GM12878 (cell line): ENCODE data around the gene TJAP1. TPM values are rescaled to one million over a fixed set of nuclear protein-coding genes. Genes with fewer than 3 reads are reported as not detected.

Experiments used
- ATAC-seq: fragments of 200-7000 bp; cut with Tn5 transposase; 3 replicates; pipeline ENCODE4 v1.9.1; 2020; ENCODE audit warnings: mild to moderate bottlenecking, moderate library complexity
- BruUV-seq: library from RNA; stranded (reverse); fragments of 400-500 nt; replicated peaks from 2 replicates; lab custom pipeline; 2021; lab: Mats Ljungman, UMichigan
- CTCF ChIA-PET: fragments of 300-600 bp; sonication (Branson Sonifier 250); formaldehyde crosslinking; extraction: SDS; loops from one replicate; lab custom pipeline; 2021; ENCODE audit warnings: inconsistent platforms; lab: Yijun Ruan, JAX
- POLR2A ChIA-PET: fragments of 350-600 bp; formaldehyde crosslinking; extraction: SDS; loops from one replicate; lab custom pipeline; 2021; ENCODE audit warnings: inconsistent platforms; lab: Charles Lee
- RAD21 ChIA-PET: fragments of 300-600 bp; sonication (Branson Sonifier 250); formaldehyde crosslinking; loops from one replicate; lab custom pipeline; 2023; ENCODE audit warnings: antibody characterized with exemption; ENCODE audit not compliant: unreplicated experiment; lab: Charles Lee
- SMC1A ChIA-PET: fragments of 300-600 bp; sonication (Branson Sonifier 250); formaldehyde crosslinking; loops from one replicate; lab custom pipeline; 2023; ENCODE audit not compliant: unreplicated experiment, uncharacterized antibody; lab: Charles Lee
- DNase-seq: peaks from one replicate; pipeline ENCODE4 v3.0.0-alpha.2; 2011; ENCODE audit warnings: low read depth, low spot score
- FAIRE-seq: peaks from 3 replicates; lab custom pipeline; 2011; peaks lifted over from hg19 to GRCh38; lab: Jason Lieb, UNC
- H2AFZ ChIP-seq: 2 replicates; pipeline ENCODE4 v1.6.0; 2011; ENCODE audit warnings: low read depth, low read length, control low read depth; ENCODE audit not compliant: control insufficient read depth
- H3K27ac ChIP-seq: 2 replicates; pipeline ENCODE4 v1.5.1; 2011; ENCODE audit warnings: control low read depth; ENCODE audit not compliant: control insufficient read depth, insufficient read depth
- H3K27me3 ChIP-seq, 2 experiments: replicated peaks in 1 of 2; 2 replicates each; pipeline versions ENCODE4 v1.6.0 to v1.6.1; 2011; ENCODE audit warnings: low read length in 1 of 2; ENCODE audit not compliant: control insufficient read depth in 2 of 2, insufficient read depth in 2 of 2
- H3K36me3 ChIP-seq, 2 experiments: 2 replicates each; pipeline ENCODE4 v1.5.1; 2011; ENCODE audit warnings: low read length in 1 of 2; ENCODE audit not compliant: control insufficient read depth in 2 of 2, insufficient read depth in 2 of 2
- H3K4me1 ChIP-seq: 2 replicates; pipeline ENCODE4 v1.6.1; 2011; ENCODE audit warnings: mild to moderate bottlenecking, low read length, moderate library complexity, mixed read lengths; ENCODE audit not compliant: control insufficient read depth, insufficient read depth
- H3K4me2 ChIP-seq: 2 replicates; pipeline ENCODE4 v1.6.0; 2011; ENCODE audit warnings: control low read depth; ENCODE audit not compliant: control insufficient read depth, insufficient read depth
- H3K4me3 ChIP-seq: fragments of 200-600 bp; sonication (generic); 2 replicates; pipeline ENCODE4 v1.5.1; 2016
- H3K79me2 ChIP-seq: 2 replicates; pipeline ENCODE4 v1.6.0; 2011; ENCODE audit warnings: low read length; ENCODE audit not compliant: control insufficient read depth, insufficient read depth
- H3K9ac ChIP-seq: 2 replicates; pipeline ENCODE4 v1.8.0; 2011; ENCODE audit warnings: low read length, control low read depth, mixed read lengths; ENCODE audit not compliant: control insufficient read depth, insufficient read depth
- H3K9me3 ChIP-seq: replicated peaks from 3 replicates; pipeline ENCODE4 v1.5.1; 2011; ENCODE audit warnings: mild to moderate bottlenecking, low read length; ENCODE audit not compliant: control insufficient read depth, insufficient read depth
- H4K20me1 ChIP-seq: 2 replicates; pipeline ENCODE4 v1.6.0; 2011; ENCODE audit not compliant: control insufficient read depth, insufficient read depth
- BCL3 ChIP-seq: IDR thresholded peaks from 2 replicates; pipeline ENCODE4 v1.6.1; 2011; ENCODE audit warnings: borderline replicate concordance, low read depth, mild to moderate bottlenecking, moderate library complexity, low read length; ENCODE audit not compliant: insufficient read depth, poor library complexity, severe bottlenecking
- CBX5 ChIP-seq: sonication (generic); IDR thresholded peaks from 2 replicates; pipeline ENCODE4 v1.6.1; 2016; ENCODE audit warnings: low read depth, moderate library complexity, mild to moderate bottlenecking, inconsistent platforms
- EGR1 ChIP-seq, 2 experiments: IDR thresholded peaks; 1 replicate in 1 of 2; 2 replicates in 1 of 2; pipeline ENCODE4 v1.6.1; 2011 to 2012; ENCODE audit warnings: low read depth in 2 of 2, low read length in 2 of 2, borderline replicate concordance in 1 of 2, mild to moderate bottlenecking in 1 of 2, moderate library complexity in 1 of 2
- MTA3 ChIP-seq: IDR thresholded peaks from 2 replicates; pipeline ENCODE4 v1.6.1; 2012; ENCODE audit warnings: low read length, inconsistent platforms, borderline replicate concordance
- NR2F1 ChIP-seq: fragments of 450-650 bp; conservative IDR thresholded peaks from 2 replicates; pipeline ENCODE4 v1.6.1; 2017; ENCODE audit warnings: mild to moderate bottlenecking
- PAX5 ChIP-seq: IDR thresholded peaks from 2 replicates; pipeline ENCODE4 v1.6.1; 2011; ENCODE audit warnings: low read depth, low read length, borderline replicate concordance
- PML ChIP-seq: IDR thresholded peaks from 2 replicates; pipeline ENCODE4 v1.6.1; 2012; ENCODE audit warnings: low read length, inconsistent platforms
- POLR2A ChIP-seq: IDR thresholded peaks from 2 replicates; pipeline ENCODE4 v1.6.1; 2011; ENCODE audit warnings: low read depth, mild to moderate bottlenecking, low read length
- RAD51 ChIP-seq: fragments of 450-650 bp; IDR thresholded peaks from 2 replicates; pipeline ENCODE4 v1.6.1; 2016; ENCODE audit warnings: moderate library complexity, mild to moderate bottlenecking, inconsistent platforms
- SIX5 ChIP-seq: IDR thresholded peaks from 2 replicates; pipeline ENCODE4 v1.6.1; 2011; ENCODE audit warnings: mild to moderate bottlenecking, low read depth, low read length, moderate library complexity; ENCODE audit not compliant: severe bottlenecking
- SUPT20H ChIP-seq: IDR thresholded peaks from 2 replicates; pipeline ENCODE4 v1.6.1; 2011; ENCODE audit warnings: low read depth, mild to moderate bottlenecking, low read length, moderate library complexity, borderline replicate concordance; ENCODE audit not compliant: control insufficient read depth
- ZNF687 ChIP-seq: fragments of 450-650 bp; IDR thresholded peaks from 2 replicates; pipeline ENCODE4 v1.6.1; 2017; ENCODE audit warnings: mild to moderate bottlenecking, moderate library complexity
- WGBS: methylation state at CpG from one replicate; pipeline ENCODE4 v1.1.6; 2016; ENCODE audit warnings: low lambda C conversion rate; ENCODE audit not compliant: insufficient replicate concordance, insufficient coverage; ENCODE audit errors: missing lambda C conversion rate; 5-methylcytosine and 5-hydroxymethylcytosine counted together
- in situ Hi-C: fragments of 300-500 bp; cut with MboI; formaldehyde crosslinking; loops from 9 replicates; pipeline ENCODE4 v1.14.3; 2018; ENCODE audit warnings: mixed read lengths
- intact Hi-C: fragments of 100-400 bp; cut with micrococcal nuclease; formaldehyde crosslinking; loops from one replicate; pipeline ENCODE4 v1.14.2; 2022; ENCODE audit not compliant: unreplicated experiment
- polyA plus RNA-seq, 11 experiments: library from polyadenylated mRNA; depleted of rRNA in 4 of 11; unstranded in 6 of 11; stranded (reverse) in 5 of 11; fragments of >200 nt; fragmentation: Nextera tagmentation in 4 of 11; fragmentation: Illumina TruSeq in 1 of 11; extraction: Ambion mirVana in 4 of 11; extraction: Trizol in 1 of 11; gene quantifications; 1 replicate in 1 of 11; 2 replicates in 10 of 11; pipeline versions ENCODE4 v1.2.1 to v1.2.3, GENCODE V29; 2011 to 2016; ENCODE audit warnings: inconsistent platforms in 2 of 11, missing spikeins in 2 of 11, low read depth in 1 of 11
- total RNA-seq, 4 experiments: library from RNA; depleted of rRNA in 3 of 4; stranded (reverse); fragments of >200 nt in 3 of 4; fragmentation: Illumina TruSeq in 1 of 4; extraction: Trizol in 1 of 4; gene quantifications; 2 replicates each; pipeline versions ENCODE4 v1.2.1 to v1.2.3, GENCODE V29; 2013 to 2021
- TF ChIP-seq, protein P1 (sequence below): IDR thresholded peaks from 2 replicates; pipeline ENCODE4 v1.6.1; 2012; ENCODE audit warnings: mild to moderate bottlenecking, low read depth, low read length

TJAP1 gene
- total and polyA plus RNA-seq, 10 of the 15 experiments (the other 5 are each of a cell fraction or from before 2014, with no cell fraction given) = 0.11 to 22.6 (median 12.8) TPM

- H3K4me3 ChIP-seq = no peak overlapping the region
- ChIA-PET POLR2A (interaction anchor here (0.5 to 1.3 kb wide), 4 partner anchors 46 to 754 kb away, joined by 3 to 5 read pairs (median 3); no protein-coding TSS in a partner anchor), SMC1A (no interaction called here), CTCF (interaction anchor here (1.2 kb wide), 1 partner anchor 116 kb away, joined by 4 read pairs; no protein-coding TSS in a partner anchor), RAD21 (interaction anchor here (0.6 to 1.4 kb wide), 3 partner anchors 33 to 508 kb away, joined by 3 read pairs; no protein-coding TSS in a partner anchor)
- intact Hi-C loops (no loop called here), in situ Hi-C loops (no loop called here)
- ATAC-seq (no peak), FAIRE-seq (no peak), DNase-seq (no peak)
- H4K20me1 ChIP-seq = no peaks in the 10 kb centered on the region
- H3K79me2 ChIP-seq = no peaks in the 10 kb centered on the region
- peaks cover 14 to 29% of the 10 kb centered on the region in 2 experiments; a peak in 3 of 4 replicates for H3K36me3 ChIP-seq
- 70% methylated on average over 4 of the region's 4 CpGs for WGBS
- no peak overlapping the region for H3K9ac ChIP-seq
- H3K9me3 ChIP-seq = no peaks in the 10 kb centered on the region
- no peaks in the 10 kb centered on the region for H3K4me1 ChIP-seq
- no peak overlapping the region for H3K4me2 ChIP-seq
- no TSS peak for BruUV-seq
- no peaks in the 10 kb centered on the region for H3K27me3 ChIP-seq
- no peak overlapping the region for H3K27ac ChIP-seq
- H2AFZ ChIP-seq = no peak overlapping the region
- no peak for TF ChIP-seq MTA3
- TF ChIP-seq, protein P1, sequence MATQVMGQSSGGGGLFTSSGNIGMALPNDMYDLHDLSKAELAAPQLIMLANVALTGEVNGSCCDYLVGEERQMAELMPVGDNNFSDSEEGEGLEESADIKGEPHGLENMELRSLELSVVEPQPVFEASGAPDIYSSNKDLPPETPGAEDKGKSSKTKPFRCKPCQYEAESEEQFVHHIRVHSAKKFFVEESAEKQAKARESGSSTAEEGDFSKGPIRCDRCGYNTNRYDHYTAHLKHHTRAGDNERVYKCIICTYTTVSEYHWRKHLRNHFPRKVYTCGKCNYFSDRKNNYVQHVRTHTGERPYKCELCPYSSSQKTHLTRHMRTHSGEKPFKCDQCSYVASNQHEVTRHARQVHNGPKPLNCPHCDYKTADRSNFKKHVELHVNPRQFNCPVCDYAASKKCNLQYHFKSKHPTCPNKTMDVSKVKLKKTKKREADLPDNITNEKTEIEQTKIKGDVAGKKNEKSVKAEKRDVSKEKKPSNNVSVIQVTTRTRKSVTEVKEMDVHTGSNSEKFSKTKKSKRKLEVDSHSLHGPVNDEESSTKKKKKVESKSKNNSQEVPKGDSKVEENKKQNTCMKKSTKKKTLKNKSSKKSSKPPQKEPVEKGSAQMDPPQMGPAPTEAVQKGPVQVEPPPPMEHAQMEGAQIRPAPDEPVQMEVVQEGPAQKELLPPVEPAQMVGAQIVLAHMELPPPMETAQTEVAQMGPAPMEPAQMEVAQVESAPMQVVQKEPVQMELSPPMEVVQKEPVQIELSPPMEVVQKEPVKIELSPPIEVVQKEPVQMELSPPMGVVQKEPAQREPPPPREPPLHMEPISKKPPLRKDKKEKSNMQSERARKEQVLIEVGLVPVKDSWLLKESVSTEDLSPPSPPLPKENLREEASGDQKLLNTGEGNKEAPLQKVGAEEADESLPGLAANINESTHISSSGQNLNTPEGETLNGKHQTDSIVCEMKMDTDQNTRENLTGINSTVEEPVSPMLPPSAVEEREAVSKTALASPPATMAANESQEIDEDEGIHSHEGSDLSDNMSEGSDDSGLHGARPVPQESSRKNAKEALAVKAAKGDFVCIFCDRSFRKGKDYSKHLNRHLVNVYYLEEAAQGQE = no peak
- TF ChIP-seq PAX5 = no peak
- TF ChIP-seq PML = no peak
- TF ChIP-seq POLR2A = no peak
- no peak for TF ChIP-seq EGR1 (IDR thresholded peaks at IDR 0.05; ENCODE audit: borderline replicate concordance in 1 of 2, low read depth in 2 of 2, low read length in 2 of 2)
- TF ChIP-seq CBX5 = no peak
- TF ChIP-seq SIX5 = no peak
- TF ChIP-seq ZNF687 = no peak
- no peak for TF ChIP-seq NR2F1
- no peak for TF ChIP-seq SUPT20H
- no peak for TF ChIP-seq BCL3
- TF ChIP-seq RAD51 = no peak
These were observed 25.3 kb downstream of the TJAP1 start for GRCh38 chr6:43502666-43503065.
